Adrenal gland (tissue), 12 donors: Measurements from ENCODE around the gene WBP2NL. TPM values are rescaled to one million over a fixed set of nuclear protein-coding genes. Genes with fewer than 3 reads are reported as not detected.

Experiments
- DNase-seq, 7 donors: peaks; one replicate each; pipeline ENCODE4 v3.0.0-alpha.2; 2019 to 2020
- H3K27ac ChIP-seq, 5 donors: fragments of 200-600 bp; sonication (generic) in 4 of 5; 1 replicate in 3 of 5; 2 replicates in 2 of 5; pipeline versions ENCODE4 v1.5.1 to v1.8.0; 2016 to 2020; ENCODE audit warnings: mild to moderate bottlenecking in 1 of 5
- H3K27me3 ChIP-seq: fragments of 200-600 bp; 2 replicates; pipeline ENCODE4 v1.8.0; 2021
- H3K36me3 ChIP-seq, 2 donors: fragments of 200-600 bp; replicated peaks in 1 of 2; 1 replicate in 1 of 2; 2 replicates in 1 of 2; pipeline versions ENCODE4 v1.5.1 to v1.8.0; 2018 to 2022
- H3K4me1 ChIP-seq, 2 donors: fragments of 200-600 bp; replicated peaks in 1 of 2; 1 replicate in 1 of 2; 2 replicates in 1 of 2; pipeline versions ENCODE4 v1.5.1 to v1.8.0; 2018 to 2021
- H3K4me3 ChIP-seq, 4 donors: fragments of 200-600 bp; sonication (generic) in 3 of 4; one replicate each; pipeline ENCODE4 v1.5.1; 2016 to 2018
- H3K9me3 ChIP-seq, 3 donors: fragments of 200-600 bp; sonication (generic) in 1 of 3; replicated peaks in 1 of 3; 1 replicate in 2 of 3; 2 replicates in 1 of 3; pipeline versions ENCODE4 v1.5.1 to v1.8.0; 2016 to 2021
- CTCF ChIP-seq, 6 experiments: fragments of 450-650 bp in 4 of 6; fragments of 200-600 bp in 2 of 6; sonication (generic) in 1 of 6; IDR thresholded peaks; 1 replicate in 5 of 6; 2 replicates in 1 of 6; pipeline versions ENCODE4 v1.5.1 to v1.8.0; 2016 to 2021; ENCODE audit warnings: antibody characterized with exemption in 6 of 6, mild to moderate bottlenecking in 2 of 6, moderate library complexity in 1 of 6
- POLR2A ChIP-seq, 2 donors: fragments of 450-650 bp; IDR thresholded peaks; one replicate each; pipeline ENCODE4 v1.6.1; 2017; ENCODE audit warnings: antibody characterized with exemption in 2 of 2, mild to moderate bottlenecking in 2 of 2, moderate library complexity in 1 of 2
- WGBS, 4 donors: extraction: QIAGEN DNeasy Blood & Tissue Kit in 2 of 4; methylation state at CpG; one replicate each; pipeline versions ENCODE4 v1.1.5 to v1.1.7; 2013 to 2017; 5-methylcytosine and 5-hydroxymethylcytosine counted together
- intact Hi-C, 2 donors: fragments of 100-400 bp; cut with DNase I; formaldehyde crosslinking; loops; one replicate each; pipeline versions ENCODE4 v1.14.1 to v1.15.0; 2022 to 2023
- polyA plus RNA-seq, 3 donors: library from polyadenylated mRNA; stranded (reverse); fragments of 200-250 nt in 2 of 3; fragments of 350-450 nt in 1 of 3; fragmentation: Illumina TruSeq in 1 of 3; extraction: RNeasy Lipid Tissue Mini Kit (QIAGEN cat#74804) in 1 of 3; gene quantifications; one replicate each; pipeline ENCODE4 v1.2.3, GENCODE V29; 2013 to 2014
- total RNA-seq, 9 donors: library from RNA; depleted of rRNA in 4 of 9; stranded (reverse); fragments of >200 nt in 4 of 9; fragments of 120-200 nt in 1 of 9; fragmentation: NEBNext Ultra II Directional in 1 of 9; extraction: Animal tissue kit (Norgen Biotek cat#: 25700) in 1 of 9; gene quantifications; one replicate each; pipeline versions ENCODE4 v1.1.0 to v1.2.4, GENCODE V29; 2013 to 2023
- donor health status: healthy with polysubstance abuse.
- donor health status: Bipolar disorder and iron deficiency.
- donor health status: DM: yes; HTN: yes; CAD: no.
- donor health status: DM: no; HTN: no; CAD: no.
- donor health status: DM: no; HTN: no; CAD: no.
- donor health status: DM: yes; HTN: yes; CAD: no.

WBP2NL gene
- total and polyA plus RNA-seq, 12 donors, result 0.35 to 2.0 (median 0.62) TPM; not detected in 1

DNA sequence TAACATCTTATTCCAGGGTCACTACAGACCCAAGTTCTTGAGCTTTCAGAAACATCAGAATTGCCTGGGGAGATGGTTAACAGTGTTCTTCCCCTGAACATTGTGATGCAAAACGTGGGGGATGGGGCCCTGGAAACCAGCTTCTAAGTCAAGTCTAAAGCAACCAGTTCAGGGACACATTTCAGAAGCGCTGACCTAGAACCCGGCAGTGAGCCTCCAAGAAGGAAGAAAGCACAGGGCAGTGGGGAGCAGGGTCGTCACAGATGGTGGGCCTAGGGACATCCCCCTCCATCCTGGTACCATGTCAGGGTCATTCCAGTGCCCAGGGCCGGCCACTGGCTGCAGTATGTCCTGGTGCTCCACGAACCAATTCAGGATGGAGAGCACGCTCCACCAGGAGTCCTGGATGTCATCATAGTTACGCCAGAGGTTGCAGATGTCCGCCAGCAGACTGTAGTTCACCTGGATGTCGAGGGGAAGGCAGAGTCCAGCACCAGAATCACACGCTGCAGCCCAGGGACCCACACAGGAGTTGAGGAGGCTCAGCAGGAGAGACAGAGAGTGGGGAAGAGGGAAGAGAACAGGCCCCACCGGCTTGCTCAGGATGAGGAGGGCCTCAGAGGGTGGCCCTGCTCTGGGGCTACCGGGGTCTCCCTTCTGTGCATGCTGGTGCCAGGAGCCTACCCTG is 67.0 kb downstream of the WBP2NL start:
- intact Hi-C loops, result no loop called here
- peak in 2 of 7 donors; percentile 15 to 44 for DNase-seq

GRCh38 chr22:42066126-42066761 is 67.7 kb downstream of the WBP2NL start:
- peak in 2 of 7 donors; percentile 14 to 40 for DNase-seq
- Histone ChIP-seq H3K27ac (no peak overlapping the region), H3K36me3 (peaks cover 0 to 37% of the 10 kb centered on the region in 2 donors), H3K27me3 (no peaks in the 10 kb centered on the region), H3K9me3 (no peaks in the 10 kb centered on the region), H3K4me3 (no peak overlapping the region), H3K4me1 (peaks cover 6 to 10% of the 10 kb centered on the region in 2 donors)
- 97 to 100% (median 99%) methylated on average over 4 to 7 of the region's 7 CpGs for WGBS, 4 donors
- TF ChIP-seq POLR2A (IDR thresholded peaks at IDR 0.05), result no peak
- TF ChIP-seq CTCF (IDR thresholded peaks at IDR 0.05), result no peak
- intact Hi-C loops, result no loop called here

More for the DNA sequence above, 67.0 kb downstream of the WBP2NL start:
- no peak overlapping the region for H3K27ac ChIP-seq
- H3K27me3 ChIP-seq, result no peaks in the 10 kb centered on the region
- WGBS, 4 donors, result 87 to 91% (median 88%) methylated on average over 10 to 13 of the region's 13 CpGs
- H3K9me3 ChIP-seq, result no peaks in the 10 kb centered on the region
- peaks cover 6 to 7% of the 10 kb centered on the region in 2 donors for H3K4me1 ChIP-seq
- no peak overlapping the region for H3K4me3 ChIP-seq
- H3K36me3 ChIP-seq, result peaks cover 0 to 43% of the 10 kb centered on the region in 2 donors
- no peak for TF ChIP-seq CTCF (IDR thresholded peaks at IDR 0.05)
- TF ChIP-seq POLR2A (IDR thresholded peaks at IDR 0.05), result no peak

DNA sequence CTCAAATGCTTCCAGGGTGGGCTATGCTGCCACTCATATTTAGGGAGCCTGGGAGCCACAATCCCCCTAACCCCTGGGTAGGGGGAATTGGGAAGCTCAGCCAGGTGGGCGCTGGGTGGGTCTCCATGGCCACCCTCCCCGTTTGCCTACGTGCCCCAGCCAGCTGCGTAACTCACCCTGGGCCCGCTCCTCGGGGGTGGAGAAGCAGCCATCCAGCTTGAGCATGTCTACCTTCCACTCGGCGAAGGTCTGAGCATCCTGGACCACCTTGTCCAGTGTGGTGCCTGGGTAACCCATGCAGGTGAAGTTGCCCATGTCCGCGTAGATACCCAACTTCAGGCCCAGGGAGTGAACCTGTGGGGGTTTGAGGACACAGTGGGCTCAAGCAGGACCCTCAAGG is 68.3 kb downstream of the WBP2NL start:
- peak in 1 of 7 donors; percentile 17 for DNase-seq
- H3K9me3 ChIP-seq, result no peaks in the 10 kb centered on the region
- intact Hi-C loops, result no loop called here
- H3K4me1 ChIP-seq, result peaks cover 6 to 15% of the 10 kb centered on the region in 2 donors
- no peak overlapping the region for H3K27ac ChIP-seq
- H3K27me3 ChIP-seq, result no peaks in the 10 kb centered on the region
- no peak overlapping the region for H3K4me3 ChIP-seq
- H3K36me3 ChIP-seq, result peaks cover 0 to 33% of the 10 kb centered on the region in 2 donors
- 96 to 100% (median 98%) methylated on average over 4 to 10 of the region's 10 CpGs for WGBS, 4 donors
- TF ChIP-seq CTCF (IDR thresholded peaks at IDR 0.05) (no peak), POLR2A (IDR thresholded peaks at IDR 0.05) (no peak)

- no peak overlapping the region for H3K4me3 ChIP-seq
- no peaks in the 10 kb centered on the region for H3K27me3 ChIP-seq
- no peak for TF ChIP-seq POLR2A (IDR thresholded peaks at IDR 0.05)
- TF ChIP-seq CTCF (IDR thresholded peaks at IDR 0.05), result no peak
- H3K9me3 ChIP-seq, result no peaks in the 10 kb centered on the region
- H3K27ac ChIP-seq, result no peak overlapping the region
- peaks cover 6 to 15% of the 10 kb centered on the region in 2 donors for H3K4me1 ChIP-seq
- intact Hi-C loops, result no loop called here
- 88 to 97% (median 89%) methylated on average over 13 to 14 of the region's 14 CpGs for WGBS, 4 donors
- H3K36me3 ChIP-seq, result peaks cover 0 to 33% of the 10 kb centered on the region in 2 donors
- DNase-seq, result peak in 2 of 7 donors; percentile 18 to 48
Observed at GRCh38 chr22:42067671-42068251, 69.2 kb downstream of the WBP2NL start.
